ENCODE measurements around the gene HHIPL2.

DNA sequence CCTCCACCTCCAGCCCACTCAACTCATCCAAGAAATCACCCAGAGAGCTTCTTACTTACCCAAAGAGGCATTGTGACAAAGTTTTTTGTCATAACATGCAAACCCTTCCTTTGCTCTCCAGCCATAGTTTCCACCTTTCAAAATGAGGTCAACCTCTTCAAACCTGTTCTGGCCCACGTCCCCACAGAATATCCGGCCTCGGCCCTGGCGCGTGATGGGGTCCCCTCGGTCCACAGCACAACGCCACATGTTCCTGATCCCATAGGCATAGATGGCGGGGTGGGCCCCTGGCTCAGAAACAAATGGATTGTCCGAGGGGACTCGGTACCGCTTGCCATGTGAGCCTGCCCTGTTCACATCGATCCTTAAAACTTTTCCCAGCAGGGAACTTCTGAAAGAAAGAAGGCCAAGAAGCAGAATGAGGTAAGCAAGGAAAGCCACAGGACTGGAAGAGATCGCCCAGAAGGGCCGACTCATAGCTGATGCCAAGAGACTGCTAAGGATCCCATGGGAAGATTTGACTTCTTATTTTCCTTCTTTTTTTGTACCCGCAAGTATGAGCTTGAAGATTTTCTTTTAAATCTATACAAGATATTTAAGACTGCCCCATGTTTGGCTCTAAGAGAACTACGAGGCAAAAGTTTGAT, 7.8 kb downstream of the HHIPL2 start:
- no peak for TF ChIP-seq FOXM1 (IDR thresholded peaks at IDR 0.05; ENCODE audit: borderline replicate concordance, low read depth)
- TF ChIP-seq ZBTB7A (IDR thresholded peaks at IDR 0.05; ENCODE audit: low read depth), result no peak
- no peak for TF ChIP-seq TCF12 (IDR thresholded peaks at IDR 0.05; ENCODE audit: low read depth)
- no peak for TF ChIP-seq EP300 (IDR thresholded peaks at IDR 0.05; ENCODE audit: borderline replicate concordance)
- TF ChIP-seq TAF1 (IDR thresholded peaks at IDR 0.05; ENCODE audit: low read depth), result no peak
- TF ChIP-seq, protein P1, sequence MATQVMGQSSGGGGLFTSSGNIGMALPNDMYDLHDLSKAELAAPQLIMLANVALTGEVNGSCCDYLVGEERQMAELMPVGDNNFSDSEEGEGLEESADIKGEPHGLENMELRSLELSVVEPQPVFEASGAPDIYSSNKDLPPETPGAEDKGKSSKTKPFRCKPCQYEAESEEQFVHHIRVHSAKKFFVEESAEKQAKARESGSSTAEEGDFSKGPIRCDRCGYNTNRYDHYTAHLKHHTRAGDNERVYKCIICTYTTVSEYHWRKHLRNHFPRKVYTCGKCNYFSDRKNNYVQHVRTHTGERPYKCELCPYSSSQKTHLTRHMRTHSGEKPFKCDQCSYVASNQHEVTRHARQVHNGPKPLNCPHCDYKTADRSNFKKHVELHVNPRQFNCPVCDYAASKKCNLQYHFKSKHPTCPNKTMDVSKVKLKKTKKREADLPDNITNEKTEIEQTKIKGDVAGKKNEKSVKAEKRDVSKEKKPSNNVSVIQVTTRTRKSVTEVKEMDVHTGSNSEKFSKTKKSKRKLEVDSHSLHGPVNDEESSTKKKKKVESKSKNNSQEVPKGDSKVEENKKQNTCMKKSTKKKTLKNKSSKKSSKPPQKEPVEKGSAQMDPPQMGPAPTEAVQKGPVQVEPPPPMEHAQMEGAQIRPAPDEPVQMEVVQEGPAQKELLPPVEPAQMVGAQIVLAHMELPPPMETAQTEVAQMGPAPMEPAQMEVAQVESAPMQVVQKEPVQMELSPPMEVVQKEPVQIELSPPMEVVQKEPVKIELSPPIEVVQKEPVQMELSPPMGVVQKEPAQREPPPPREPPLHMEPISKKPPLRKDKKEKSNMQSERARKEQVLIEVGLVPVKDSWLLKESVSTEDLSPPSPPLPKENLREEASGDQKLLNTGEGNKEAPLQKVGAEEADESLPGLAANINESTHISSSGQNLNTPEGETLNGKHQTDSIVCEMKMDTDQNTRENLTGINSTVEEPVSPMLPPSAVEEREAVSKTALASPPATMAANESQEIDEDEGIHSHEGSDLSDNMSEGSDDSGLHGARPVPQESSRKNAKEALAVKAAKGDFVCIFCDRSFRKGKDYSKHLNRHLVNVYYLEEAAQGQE (IDR thresholded peaks at IDR 0.05; ENCODE audit: low read depth), result no peak
- TF ChIP-seq CEBPB (IDR thresholded peaks at IDR 0.05), result no peak
